DND-41 (cell line): ENCODE results near the gene EMC7.

Source experiments
- CTCF ChIP-seq: IDR thresholded peaks from 2 replicates; pipeline ENCODE4 v1.5.1; 2012; ENCODE audit warnings: borderline replicate concordance, low read length, moderate library complexity, mild to moderate bottlenecking; ENCODE audit not compliant: poor library complexity, severe bottlenecking; ENCODE audit errors: extremely low read depth
- EZH2 ChIP-seq: IDR thresholded peaks from 3 replicates; pipeline ENCODE4 v1.6.1; 2012; ENCODE audit warnings: borderline replicate concordance, low read depth, mild to moderate bottlenecking, moderate library complexity, low read length, inconsistent platforms; ENCODE audit not compliant: severe bottlenecking

GRCh38 chr15:34059476-34059875 is 42.2 kb downstream of the EMC7 start:
- no peak for TF ChIP-seq CTCF
- no peak for TF ChIP-seq EZH2
